WTC11 (cell line): Measurements from ENCODE around the gene TMEM250. TPM values are rescaled to one million over a fixed set of nuclear protein-coding genes. Genes with fewer than 3 reads are reported as not detected.
A peak's percentile ranks its signal among the peaks of the same experiment; 100 is the strongest.

Experiments used
- ATAC-seq: fragments of 200-7000 bp; cut with Tn5 transposase; 2 replicates; pipeline ENCODE4 v1.10.0; 2021; ENCODE audit warnings: mild to moderate bottlenecking, moderate library complexity
- CTCF ChIA-PET: fragments of 300-600 bp; sonication (Branson Sonifier 250); formaldehyde crosslinking; loops from one replicate; lab custom pipeline; 2021; ENCODE audit warnings: antibody characterized with exemption; lab: Charles Lee
- POLR2A ChIA-PET: fragments of 350-600 bp; sonication (Branson Sonifier 250); formaldehyde crosslinking; loops from one replicate; lab custom pipeline; 2021; ENCODE audit warnings: antibody characterized with exemption; lab: Charles Lee
- DNase-seq: peaks from one replicate; pipeline ENCODE4 v3.0.0; 2021; ENCODE audit warnings: low spot score
- H3K27ac Mint-ChIP-seq: 2 replicates; pipeline ENCODE4 v1.8.0; 2021; ENCODE audit warnings: mixed read lengths
- H3K27me3 Mint-ChIP-seq: 2 replicates; pipeline ENCODE4 v1.8.0; 2021; ENCODE audit warnings: low read depth, mild to moderate bottlenecking, moderate library complexity, mixed read lengths
- H3K36me3 Mint-ChIP-seq: 2 replicates; pipeline ENCODE4 v1.8.0; 2021; ENCODE audit warnings: mixed read lengths
- H3K4me1 Mint-ChIP-seq: 2 replicates; pipeline ENCODE4 v1.8.0; 2022; ENCODE audit warnings: mixed read lengths
- H3K4me3 Mint-ChIP-seq: 2 replicates; pipeline ENCODE4 v1.8.0; 2021; ENCODE audit warnings: mild to moderate bottlenecking, moderate library complexity, mixed read lengths
- H3K9me3 Mint-ChIP-seq: 2 replicates; pipeline ENCODE4 v1.8.0; 2021; ENCODE audit warnings: mixed read lengths
- CDX4 ChIP-seq: fragments of 250-450 bp; sonication (Bioruptor Pico); IDR thresholded peaks from 2 replicates; pipeline ENCODE4 v1.9.0; 2021; ENCODE audit warnings: moderate library complexity, mild to moderate bottlenecking, inconsistent platforms, borderline replicate concordance
- CREB1 ChIP-seq: sonication (generic); formaldehyde crosslinking; IDR thresholded peaks from 2 replicates; pipeline ENCODE4 v1.8.0; 2023; ENCODE audit warnings: mild to moderate bottlenecking, missing genetic modification reagents
- CREM ChIP-seq: sonication (generic); formaldehyde crosslinking; IDR thresholded peaks from 2 replicates; pipeline ENCODE4 v1.8.1; 2022; ENCODE audit warnings: mild to moderate bottlenecking, missing genetic modification reagents, moderate library complexity
- E2F5 ChIP-seq: sonication (generic); formaldehyde crosslinking; IDR thresholded peaks from 2 replicates; pipeline ENCODE4 v1.8.1; 2022; ENCODE audit warnings: mild to moderate bottlenecking, moderate library complexity, missing genetic modification reagents
- FOXJ3 ChIP-seq: sonication (generic); formaldehyde crosslinking; IDR thresholded peaks from 2 replicates; pipeline ENCODE4 v1.9.0; 2021; ENCODE audit warnings: missing genetic modification reagents, mild to moderate bottlenecking, borderline replicate concordance
- FOXP1 ChIP-seq: sonication (generic); formaldehyde crosslinking; IDR thresholded peaks from 2 replicates; pipeline ENCODE4 v1.8.0; 2022; ENCODE audit warnings: missing genetic modification reagents, mild to moderate bottlenecking, moderate library complexity, borderline replicate concordance
- FOXP4 ChIP-seq: sonication (generic); formaldehyde crosslinking; IDR thresholded peaks from 2 replicates; pipeline ENCODE4 v1.8.0; 2022; ENCODE audit warnings: mild to moderate bottlenecking, missing genetic modification reagents
- GRHL2 ChIP-seq: fragments of 250-450 bp; sonication (Bioruptor Pico); IDR thresholded peaks from 2 replicates; pipeline ENCODE4 v1.8.0; 2022; ENCODE audit warnings: mild to moderate bottlenecking, moderate library complexity; ENCODE audit not compliant: insufficient replicate concordance, severe bottlenecking
- GTF2I ChIP-seq: fragments of 250-450 bp; sonication (Bioruptor Pico); conservative IDR thresholded peaks from 2 replicates; pipeline ENCODE4 v1.4.0; 2021; ENCODE audit warnings: mild to moderate bottlenecking
- HMGXB4 ChIP-seq: sonication (generic); formaldehyde crosslinking; IDR thresholded peaks from 2 replicates; pipeline ENCODE4 v1.8.1; 2023; ENCODE audit warnings: mild to moderate bottlenecking, moderate library complexity, missing genetic modification reagents
- JUN ChIP-seq: sonication (generic); formaldehyde crosslinking; IDR thresholded peaks from 2 replicates; pipeline ENCODE4 v1.8.0; 2023; ENCODE audit warnings: mild to moderate bottlenecking, missing genetic modification reagents
- PRRX2 ChIP-seq: fragments of 250-450 bp; sonication (Bioruptor Pico); IDR thresholded peaks from 2 replicates; pipeline ENCODE4 v1.8.0; 2021; ENCODE audit warnings: mild to moderate bottlenecking
- SMAD3 ChIP-seq: sonication (generic); formaldehyde crosslinking; IDR thresholded peaks from 2 replicates; pipeline ENCODE4 v1.8.0; 2022; ENCODE audit warnings: missing genetic modification reagents, mild to moderate bottlenecking, borderline replicate concordance
- TEAD1 ChIP-seq: sonication (generic); formaldehyde crosslinking; IDR thresholded peaks from 2 replicates; pipeline ENCODE4 v1.8.0; 2022; ENCODE audit warnings: mild to moderate bottlenecking, missing genetic modification reagents
- ZBTB21 ChIP-seq: sonication (generic); formaldehyde crosslinking; IDR thresholded peaks from 2 replicates; pipeline ENCODE4 v1.8.1; 2023; ENCODE audit warnings: mild to moderate bottlenecking, missing genetic modification reagents, borderline replicate concordance
- ZBTB43 ChIP-seq: sonication (generic); formaldehyde crosslinking; IDR thresholded peaks from 2 replicates; pipeline ENCODE4 v1.8.1; 2023; ENCODE audit warnings: mild to moderate bottlenecking, missing genetic modification reagents
- ZMAT4 ChIP-seq: fragments of 250-450 bp; sonication (Bioruptor Pico); IDR thresholded peaks from 2 replicates; pipeline ENCODE4 v1.9.0; 2021; ENCODE audit warnings: mild to moderate bottlenecking
- ZNF121 ChIP-seq: sonication (generic); formaldehyde crosslinking; IDR thresholded peaks from 2 replicates; pipeline ENCODE4 v1.8.0; 2023; ENCODE audit warnings: missing genetic modification reagents
- ZNF232 ChIP-seq: sonication (generic); formaldehyde crosslinking; IDR thresholded peaks from 2 replicates; pipeline ENCODE4 v1.8.0; 2022; ENCODE audit warnings: mild to moderate bottlenecking, missing genetic modification reagents
- ZNF425 ChIP-seq: fragments of 250-450 bp; sonication (Bioruptor Pico); conservative IDR thresholded peaks from 2 replicates; pipeline ENCODE4 v1.9.0; 2021; ENCODE audit warnings: mild to moderate bottlenecking
- total RNA-seq: library from RNA; stranded (reverse); gene quantifications from 3 replicates; pipeline ENCODE4 v1.2.3, GENCODE V29; 2021

The TMEM250 gene
- total RNA-seq, 1 experiment from 2014 or later = 39.4 TPM

- Mint-ChIP-seq H3K27ac (peak overlapping the region; percentile 79; the same call in 1 of the 2 replicates), H3K4me3 (no peak overlapping the region), H3K4me1 (peaks cover 17% of the 10 kb centered on the region), H3K9me3 (no peaks in the 10 kb centered on the region), H3K36me3 (no peaks in the 10 kb centered on the region), H3K27me3 (no peaks in the 10 kb centered on the region)
- CTCF ChIA-PET = interaction anchor here (0.8 kb wide), 1 partner anchor 148 kb away, joined by 3 read pairs; no protein-coding TSS in a partner anchor
- POLR2A ChIA-PET = interaction anchor here (0.7 kb wide), 1 partner anchor 63 kb away, joined by 3 read pairs; no protein-coding TSS in a partner anchor
- TF ChIP-seq ZNF425 (CRISPR knock-in tag) (no peak), E2F5 (CRISPR knock-in tag) (no peak), ZBTB43 (CRISPR knock-in tag) (no peak), ZNF232 (CRISPR knock-in tag) (no peak), ZBTB21 (CRISPR knock-in tag) (no peak), PRRX2 (no peak), HMGXB4 (CRISPR knock-in tag) (no peak), FOXP1 (CRISPR knock-in tag) (no peak), ZNF121 (no peak), CDX4 (CRISPR knock-in tag) (no peak), GRHL2 (CRISPR knock-in tag) (no peak), CREB1 (no peak), SMAD3 (CRISPR knock-in tag) (no peak), FOXP4 (CRISPR knock-in tag) (no peak), TEAD1 (CRISPR knock-in tag) (no peak), FOXJ3 (CRISPR knock-in tag) (no peak), CREM (no peak), JUN (CRISPR knock-in tag) (no peak), GTF2I (CRISPR knock-in tag) (no peak), ZMAT4 (CRISPR knock-in tag) (no peak)
- ATAC-seq = no peak
- DNase-seq = no peak
Observed at GRCh38 chr9:136114610-136115009, 4.1 kb downstream of the TMEM250 start.
